ENCODE results near the gene NATD1. TPM values are rescaled to one million over a fixed set of nuclear protein-coding genes. Genes with fewer than 3 reads are reported as not detected.

The NATD1 gene
- total RNA-seq, 2 experiments from 2014 or later: 7.2 to 8.3 TPM

- CTCF ChIA-PET: no interaction called here
- H3K9me3 Mint-ChIP-seq: no peaks in the 10 kb centered on the region
Measured at GRCh38 chr17:21262259-21262993, 9.2 kb upstream of the NATD1 start.

GRCh38 chr17:21258593-21258992, 5.4 kb upstream of the NATD1 start:
- ChIA-PET POLR2A (no interaction called here), CTCF (interaction anchor here (0.7 kb wide), 1 partner anchor 110 kb away, joined by 3 read pairs; no protein-coding TSS in a partner anchor)
- no peak overlapping the region for H3K27ac Mint-ChIP-seq
- no peaks in the 10 kb centered on the region for H3K27me3 Mint-ChIP-seq
- H3K4me1 Mint-ChIP-seq: peaks cover 16% of the 10 kb centered on the region
- H3K36me3 Mint-ChIP-seq (ENCODE audit: low read depth): no peaks in the 10 kb centered on the region
- no peak overlapping the region for H3K4me3 Mint-ChIP-seq
- no peaks in the 10 kb centered on the region for H3K9me3 Mint-ChIP-seq
- no peak for DNase-seq

More at GRCh38 chr17:21262259-21262993, 9.2 kb upstream of the NATD1 start:
- Mint-ChIP-seq H3K36me3 (ENCODE audit: low read depth) (no peaks in the 10 kb centered on the region), H3K27ac (no peak overlapping the region), H3K27me3 (no peaks in the 10 kb centered on the region), H3K4me1 (peaks cover 16% of the 10 kb centered on the region), H3K4me3 (no peak overlapping the region)
- POLR2A ChIA-PET: interaction anchor here (1.0 kb wide), 1 partner anchor 8 kb away, joined by 3 read pairs; no protein-coding TSS in a partner anchor
- DNase-seq: no peak

GRCh38 chr17:21253646-21254441, 634 bp upstream of the NATD1 start:
- ChIA-PET POLR2A (interaction anchor here (0.5 to 2.6 kb wide), 5 partner anchors 9 to 210 kb away, joined by 3 to 15 read pairs (median 3); partner anchors contain the start of gene TMEM11), CTCF (interaction anchor here (1.0 kb wide), 1 partner anchor 132 kb away, joined by 3 read pairs; no protein-coding TSS in a partner anchor)
- H3K27me3 Mint-ChIP-seq: peaks cover 2% of the 10 kb centered on the region
- DNase-seq: no peak
- no peaks in the 10 kb centered on the region for H3K36me3 Mint-ChIP-seq (ENCODE audit: low read depth)
- H3K27ac Mint-ChIP-seq: peak overlapping the region; percentile 31
- no peaks in the 10 kb centered on the region for H3K9me3 Mint-ChIP-seq
- H3K4me3 Mint-ChIP-seq: peak overlapping the region; percentile 80
- H3K4me1 Mint-ChIP-seq: peaks cover 21% of the 10 kb centered on the region

- Mint-ChIP-seq H3K4me1 (peaks cover 15% of the 10 kb centered on the region), H3K36me3 (ENCODE audit: low read depth) (no peaks in the 10 kb centered on the region), H3K4me3 (peak overlapping the region; percentile 65), H3K27ac (no peak overlapping the region), H3K9me3 (no peaks in the 10 kb centered on the region), H3K27me3 (peaks cover 2% of the 10 kb centered on the region)
- ChIA-PET POLR2A (interaction anchor here (0.9 to 2.6 kb wide), 3 partner anchors 16 to 39 kb away, joined by 3 to 15 read pairs (median 4); partner anchors contain the start of gene TMEM11), CTCF (no interaction called here)
- no peak for DNase-seq
Measured at GRCh38 chr17:21252289-21252795, 868 bp downstream of the NATD1 start.

GRCh38 chr17:21251337-21252010, 1.7 kb downstream of the NATD1 start:
- ChIA-PET CTCF (no interaction called here), POLR2A (interaction anchor here (0.9 to 2.6 kb wide), 3 partner anchors 17 to 38 kb away, joined by 3 to 15 read pairs (median 4); partner anchors contain the start of gene TMEM11)
- Mint-ChIP-seq H3K27ac (no peak overlapping the region), H3K27me3 (peaks cover 2% of the 10 kb centered on the region), H3K36me3 (ENCODE audit: low read depth) (no peaks in the 10 kb centered on the region), H3K4me3 (no peak overlapping the region), H3K9me3 (no peaks in the 10 kb centered on the region), H3K4me1 (peaks cover 15% of the 10 kb centered on the region)
- DNase-seq: no peak

GRCh38 chr17:21250854-21251253, 2.4 kb downstream of the NATD1 start:
- H3K9me3 Mint-ChIP-seq: no peaks in the 10 kb centered on the region
- H3K4me3 Mint-ChIP-seq: no peak overlapping the region
- H3K27me3 Mint-ChIP-seq: peaks cover 2% of the 10 kb centered on the region
- H3K36me3 Mint-ChIP-seq (ENCODE audit: low read depth): no peaks in the 10 kb centered on the region
- ChIA-PET POLR2A (interaction anchor here (1.1 kb wide), 1 partner anchor 193 kb away, joined by 3 read pairs; no protein-coding TSS in a partner anchor), CTCF (interaction anchor here (0.6 kb wide), 1 partner anchor 196 kb away, joined by 3 read pairs; no protein-coding TSS in a partner anchor)
- H3K27ac Mint-ChIP-seq: no peak overlapping the region
- peaks cover 15% of the 10 kb centered on the region for H3K4me1 Mint-ChIP-seq
- no peak for DNase-seq

- no peak for DNase-seq
- Mint-ChIP-seq H3K4me3 (no peak overlapping the region), H3K9me3 (no peaks in the 10 kb centered on the region), H3K4me1 (peaks cover 15% of the 10 kb centered on the region), H3K27me3 (peaks cover 2% of the 10 kb centered on the region), H3K36me3 (ENCODE audit: low read depth) (no peaks in the 10 kb centered on the region), H3K27ac (no peak overlapping the region)
- ChIA-PET CTCF (interaction anchor here (0.6 kb wide), 1 partner anchor 195 kb away, joined by 3 read pairs; no protein-coding TSS in a partner anchor), POLR2A (interaction anchor here (1.1 kb wide), 1 partner anchor 193 kb away, joined by 3 read pairs; no protein-coding TSS in a partner anchor)
Measured at GRCh38 chr17:21249920-21250703, 3.1 kb downstream of the NATD1 start.

- CTCF ChIA-PET: no interaction called here
- Mint-ChIP-seq H3K27me3 (peaks cover 2% of the 10 kb centered on the region), H3K4me3 (no peak overlapping the region), H3K27ac (no peak overlapping the region), H3K36me3 (ENCODE audit: low read depth) (no peaks in the 10 kb centered on the region), H3K4me1 (peaks cover 15% of the 10 kb centered on the region), H3K9me3 (no peaks in the 10 kb centered on the region)
- POLR2A ChIA-PET: interaction anchor here (1.0 kb wide), 1 partner anchor 35 kb away, joined by 3 read pairs; the partner anchor contains the start of gene TMEM11
- DNase-seq: no peak
Measured at GRCh38 chr17:21249086-21249795, 4.0 kb downstream of the NATD1 start.

- no peaks in the 10 kb centered on the region for H3K36me3 Mint-ChIP-seq (ENCODE audit: low read depth)
- ChIA-PET POLR2A (interaction anchor here (1.0 kb wide), 1 partner anchor 35 kb away, joined by 3 read pairs; the partner anchor contains the start of gene TMEM11), CTCF (no interaction called here)
- no peak for DNase-seq
- peaks cover 2% of the 10 kb centered on the region for H3K27me3 Mint-ChIP-seq
- peaks cover 8% of the 10 kb centered on the region for H3K4me1 Mint-ChIP-seq
- H3K4me3 Mint-ChIP-seq: no peak overlapping the region
- no peak overlapping the region for H3K27ac Mint-ChIP-seq
- H3K9me3 Mint-ChIP-seq: no peaks in the 10 kb centered on the region
Measured at GRCh38 chr17:21248500-21248899, 4.7 kb downstream of the NATD1 start.

- no peak for DNase-seq
- Mint-ChIP-seq H3K27me3 (peaks cover 2% of the 10 kb centered on the region), H3K4me3 (no peak overlapping the region), H3K36me3 (ENCODE audit: low read depth) (no peaks in the 10 kb centered on the region), H3K9me3 (no peaks in the 10 kb centered on the region), H3K4me1 (peaks cover 5% of the 10 kb centered on the region), H3K27ac (no peak overlapping the region)
- POLR2A ChIA-PET: interaction anchor here (1.0 kb wide), 1 partner anchor 34 kb away, joined by 3 read pairs; the partner anchor contains the start of gene TMEM11
- CTCF ChIA-PET: interaction anchor here (0.6 kb wide), 1 partner anchor 148 kb away, joined by 3 read pairs; no protein-coding TSS in a partner anchor
Measured at GRCh38 chr17:21247552-21248258, 5.5 kb downstream of the NATD1 start.

- Mint-ChIP-seq H3K27ac (no peak overlapping the region), H3K27me3 (no peaks in the 10 kb centered on the region), H3K4me3 (no peak overlapping the region), H3K9me3 (no peaks in the 10 kb centered on the region), H3K36me3 (ENCODE audit: low read depth) (no peaks in the 10 kb centered on the region), H3K4me1 (no peaks in the 10 kb centered on the region)
- DNase-seq: no peak
- ChIA-PET POLR2A (no interaction called here), CTCF (no interaction called here)
Measured at GRCh38 chr17:21246698-21247097, 6.5 kb downstream of the NATD1 start.
